A549 (cell line): ENCODE results near the gene C5AR1.

ENCODE experiments used
- CHD4 ChIP-seq: fragments of 200-600 bp; sonication (generic); IDR thresholded peaks from 2 replicates; pipeline ENCODE4 v1.6.1; 2016; ENCODE audit warnings: antibody characterized with exemption, mild to moderate bottlenecking, borderline replicate concordance
- CTCF ChIP-seq: fragments of >200 bp; sonication (Bioruptor Twin); formaldehyde crosslinking; IDR thresholded peaks from 3 replicates; pipeline ENCODE4 v1.5.1; 2016
- E2F6 ChIP-seq: IDR thresholded peaks from 2 replicates; pipeline ENCODE4 v1.6.1; 2012; ENCODE audit warnings: low read depth, borderline replicate concordance
- EP300 ChIP-seq, 2 experiments: fragments of >200 bp; sonication (Bioruptor Twin); formaldehyde crosslinking; IDR thresholded peaks; 2 replicates in 1 of 2; 3 replicates in 1 of 2; pipeline ENCODE4 v1.6.1; 2016 to 2017
- ESRRA ChIP-seq: fragments of 150-350 bp; IDR thresholded peaks from 2 replicates; pipeline ENCODE4 v1.6.1; 2014; ENCODE audit warnings: mild to moderate bottlenecking, low read length, borderline replicate concordance
- MAFK ChIP-seq: fragments of 450-650 bp; IDR thresholded peaks from 2 replicates; pipeline ENCODE4 v1.6.1; 2014; ENCODE audit not compliant: partially characterized antibody
- MYC ChIP-seq: IDR thresholded peaks from 2 replicates; pipeline ENCODE4 v1.6.1; 2012; ENCODE audit warnings: mild to moderate bottlenecking, inconsistent platforms, low read length, improper control_type of control experiment, borderline replicate concordance
- PBX3 ChIP-seq: IDR thresholded peaks from 2 replicates; pipeline ENCODE4 v1.6.1; 2012
- POLR2A ChIP-seq: IDR thresholded peaks from 2 replicates; pipeline ENCODE4 v1.6.1; 2012; ENCODE audit warnings: mild to moderate bottlenecking, low read length
- RCOR1 ChIP-seq: fragments of 150-350 bp; IDR thresholded peaks from 2 replicates; pipeline ENCODE4 v1.6.1; 2014; ENCODE audit warnings: antibody characterized with exemption, low read length, low read depth
- RFX5 ChIP-seq: fragments of 450-650 bp; IDR thresholded peaks from 2 replicates; pipeline ENCODE4 v1.7.1; 2014; ENCODE audit warnings: antibody characterized with exemption, mild to moderate bottlenecking, moderate library complexity
- SREBF2 ChIP-seq: fragments of 450-650 bp; IDR thresholded peaks from 2 replicates; pipeline ENCODE4 v1.6.1; 2014; ENCODE audit warnings: mild to moderate bottlenecking, moderate library complexity

GRCh38 chr19:47313754-47314295 is 4.2 kb downstream of the C5AR1 start:
- TF ChIP-seq CTCF (no peak), EP300 (IDR thresholded peaks at IDR 0.05) (no peak), MAFK (no peak), MYC (no peak), POLR2A (no peak), RCOR1 (no peak), ESRRA (no peak), E2F6 (no peak), RFX5 (no peak), SREBF2 (no peak), CHD4 (no peak), PBX3 (no peak)
